BLaER1 treated with 17β-estradiol and CSF1 and Interleukin-3, amounts not matched to agents 10 nM and 100 nM (cell line): ENCODE results near the gene OXTR.
A peak's percentile ranks its signal among the peaks of the same experiment; 100 is the strongest.

Experiments used
- H3K27ac ChIP-seq, 11 experiments: shearing (Covaris generic); formaldehyde crosslinking; 2 replicates each; pipeline ENCODE4 v1.8.1; 2022
- H3K27me3 ChIP-seq, 11 experiments: shearing (Covaris generic); formaldehyde crosslinking; 2 replicates each; pipeline ENCODE4 v1.8.1; 2022
- H3K36me3 ChIP-seq, 11 experiments: shearing (Covaris generic); formaldehyde crosslinking; 2 replicates each; pipeline ENCODE4 v1.8.1; 2022
- H3K4me1 ChIP-seq, 10 experiments: shearing (Covaris generic); formaldehyde crosslinking; 2 replicates each; pipeline ENCODE4 v1.8.1; 2022
- H3K4me2 ChIP-seq, 11 experiments: shearing (Covaris generic); formaldehyde crosslinking; 2 replicates each; pipeline ENCODE4 v1.8.1; 2022
- H3K4me3 ChIP-seq, 10 experiments: shearing (Covaris generic); formaldehyde crosslinking; 2 replicates each; pipeline ENCODE4 v1.8.1; 2022
- H3K9ac ChIP-seq, 11 experiments: shearing (Covaris generic); formaldehyde crosslinking; 2 replicates each; pipeline ENCODE4 v1.8.1; 2022
- H3K9me3 ChIP-seq, 11 experiments: shearing (Covaris generic); formaldehyde crosslinking; replicated peaks in 1 of 11; 2 replicates each; pipeline ENCODE4 v1.8.1; 2022
- H4K20me1 ChIP-seq, 11 experiments: shearing (Covaris generic); formaldehyde crosslinking; 2 replicates each; pipeline ENCODE4 v1.8.1; 2022
- Cebpa-rat ChIP-seq, 11 experiments: shearing (Covaris generic); IDR thresholded peaks; 2 replicates each; pipeline ENCODE4 v1.8.1; 2022

OXTR gene

GRCh38 chr3:8755097-8755496 is 14.3 kb downstream of the OXTR start:
- no peak overlapping the region for H3K27ac ChIP-seq
- H3K27me3 ChIP-seq: no peaks in the 10 kb centered on the region

GRCh38 chr3:8752832-8753231 is 16.6 kb downstream of the OXTR start:
- H3K4me1 ChIP-seq: no peaks in the 10 kb centered on the region
- TF ChIP-seq Cebpa-rat (IDR thresholded peaks at IDR 0.05): no peak
- H3K27me3 ChIP-seq: no peaks in the 10 kb centered on the region
- no peak overlapping the region for H3K27ac ChIP-seq
- H3K9me3 ChIP-seq: no peaks in the 10 kb centered on the region; a peak in 1 of 22 replicates
- H4K20me1 ChIP-seq: no peaks in the 10 kb centered on the region
- H3K9ac ChIP-seq: no peak overlapping the region
- no peak overlapping the region for H3K4me2 ChIP-seq
- peaks cover 0 to 17% (median 7%) of the 10 kb centered on the region in 11 experiments; a peak in 8 of 22 replicates for H3K36me3 ChIP-seq
- no peak overlapping the region for H3K4me3 ChIP-seq

More at GRCh38 chr3:8755097-8755496, 14.3 kb downstream of the OXTR start:
- Histone ChIP-seq H3K9ac (no peak overlapping the region), H4K20me1 (no peaks in the 10 kb centered on the region), H3K4me3 (no peak overlapping the region), H3K4me1 (no peaks in the 10 kb centered on the region), H3K9me3 (no peaks in the 10 kb centered on the region; a peak in 1 of 22 replicates), H3K36me3 (peaks cover 0 to 17% (median 7%) of the 10 kb centered on the region in 11 experiments; a peak in 8 of 22 replicates), H3K4me2 (no peak overlapping the region)
- no peak for TF ChIP-seq Cebpa-rat (IDR thresholded peaks at IDR 0.05)

DNA sequence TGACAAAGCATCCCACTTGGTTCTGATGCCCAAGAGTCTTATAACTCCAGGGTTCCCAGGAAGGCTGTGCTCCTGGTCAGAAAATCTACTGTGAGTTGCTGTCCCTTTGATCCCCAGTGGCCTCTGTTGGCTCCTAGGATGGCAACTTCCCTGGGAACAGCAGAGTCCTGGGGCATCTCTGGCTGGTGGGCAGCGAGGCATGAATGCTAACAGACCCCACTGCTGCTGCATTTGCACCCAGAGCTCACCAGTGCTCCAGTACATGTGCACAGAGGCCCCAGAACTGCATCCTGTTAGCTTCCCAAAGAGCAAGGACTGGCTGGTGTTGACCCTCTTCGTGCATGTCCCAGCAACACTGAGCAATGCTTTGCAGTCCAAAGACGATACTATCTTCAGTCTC is 20.1 kb downstream of the OXTR start:
- Histone ChIP-seq H3K27me3 (no peaks in the 10 kb centered on the region), H3K4me2 (no peak overlapping the region), H3K4me3 (no peak overlapping the region), H3K9ac (no peak overlapping the region), H3K4me1 (no peaks in the 10 kb centered on the region), H3K27ac (no peak overlapping the region), H4K20me1 (no peaks in the 10 kb centered on the region), H3K36me3 (peaks cover 0 to 17% (median 7%) of the 10 kb centered on the region in 11 experiments; a peak in 8 of 22 replicates), H3K9me3 (no peaks in the 10 kb centered on the region; a peak in 1 of 22 replicates)
- TF ChIP-seq Cebpa-rat (IDR thresholded peaks at IDR 0.05): no peak

DNA sequence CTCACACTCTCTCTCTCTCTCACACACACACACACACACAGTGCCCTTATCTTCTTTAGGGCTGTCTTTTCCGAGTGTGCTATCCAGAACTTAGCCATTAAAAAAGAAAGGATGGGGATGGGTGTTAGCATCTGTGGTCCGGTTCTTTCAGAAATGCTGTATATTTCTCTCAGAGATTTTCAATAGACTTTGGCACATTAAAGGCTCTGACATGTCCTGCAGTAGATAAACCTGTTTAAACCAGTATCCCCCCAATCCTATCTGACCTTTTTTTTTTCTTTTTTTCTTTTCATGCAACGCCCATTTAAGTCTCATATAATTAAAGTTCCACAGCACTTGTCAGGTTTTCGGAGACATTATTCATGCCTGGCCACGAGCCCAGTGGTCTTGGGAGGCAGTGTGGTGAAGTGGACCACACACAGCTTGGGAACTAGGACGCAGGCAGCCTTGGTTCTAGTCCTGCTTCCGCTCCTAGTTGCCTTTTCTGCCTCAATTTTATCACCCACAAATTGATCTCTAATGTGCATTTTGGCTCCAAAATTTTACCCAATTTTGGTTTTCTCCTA is 22.6 kb downstream of the OXTR start:
- no peak for TF ChIP-seq Cebpa-rat (IDR thresholded peaks at IDR 0.05)
- Histone ChIP-seq H3K27me3 (no peaks in the 10 kb centered on the region), H3K4me3 (no peak overlapping the region), H3K9me3 (no peaks in the 10 kb centered on the region), H3K4me2 (no peak overlapping the region), H3K9ac (no peak overlapping the region), H4K20me1 (no peaks in the 10 kb centered on the region), H3K4me1 (peaks cover 0 to 7% (median 0%) of the 10 kb centered on the region in 10 experiments; a peak in 4 of 20 replicates), H3K27ac (no peak overlapping the region), H3K36me3 (peaks cover 0 to 10% (median 0%) of the 10 kb centered on the region in 11 experiments; a peak in 1 of 22 replicates)

- H3K9ac ChIP-seq: no peak overlapping the region
- TF ChIP-seq Cebpa-rat (IDR thresholded peaks at IDR 0.05): no peak
- H3K36me3 ChIP-seq: 0 out of 22 replicates have a peak, but pooled peaks cover 0 to 2% (median 0%) of the 10 kb centered on the region in 11 experiments
- H3K27me3 ChIP-seq: no peaks in the 10 kb centered on the region
- H3K9me3 ChIP-seq: no peaks in the 10 kb centered on the region
- H3K4me2 ChIP-seq: no peak overlapping the region
- H3K4me1 ChIP-seq: peaks cover 0 to 11% (median 0%) of the 10 kb centered on the region in 10 experiments; a peak in 4 of 20 replicates
- no peaks in the 10 kb centered on the region for H4K20me1 ChIP-seq
- no peak overlapping the region for H3K27ac ChIP-seq
- no peak overlapping the region for H3K4me3 ChIP-seq
Measured at GRCh38 chr3:8745619-8746370, 23.6 kb downstream of the OXTR start.

- H3K4me2 ChIP-seq: no peak overlapping the region
- no peaks in the 10 kb centered on the region for H3K36me3 ChIP-seq
- H3K9me3 ChIP-seq: no peaks in the 10 kb centered on the region
- no peak overlapping the region for H3K9ac ChIP-seq
- no peaks in the 10 kb centered on the region for H3K27me3 ChIP-seq
- no peak overlapping the region for H3K4me3 ChIP-seq
- H3K27ac ChIP-seq: no peak overlapping the region
- H4K20me1 ChIP-seq: no peaks in the 10 kb centered on the region
- peaks cover 0 to 19% (median 0%) of the 10 kb centered on the region in 10 experiments; a peak in 6 of 20 replicates for H3K4me1 ChIP-seq
- no peak for TF ChIP-seq Cebpa-rat (IDR thresholded peaks at IDR 0.05)
Measured at GRCh38 chr3:8743911-8744310, 25.5 kb downstream of the OXTR start.

DNA sequence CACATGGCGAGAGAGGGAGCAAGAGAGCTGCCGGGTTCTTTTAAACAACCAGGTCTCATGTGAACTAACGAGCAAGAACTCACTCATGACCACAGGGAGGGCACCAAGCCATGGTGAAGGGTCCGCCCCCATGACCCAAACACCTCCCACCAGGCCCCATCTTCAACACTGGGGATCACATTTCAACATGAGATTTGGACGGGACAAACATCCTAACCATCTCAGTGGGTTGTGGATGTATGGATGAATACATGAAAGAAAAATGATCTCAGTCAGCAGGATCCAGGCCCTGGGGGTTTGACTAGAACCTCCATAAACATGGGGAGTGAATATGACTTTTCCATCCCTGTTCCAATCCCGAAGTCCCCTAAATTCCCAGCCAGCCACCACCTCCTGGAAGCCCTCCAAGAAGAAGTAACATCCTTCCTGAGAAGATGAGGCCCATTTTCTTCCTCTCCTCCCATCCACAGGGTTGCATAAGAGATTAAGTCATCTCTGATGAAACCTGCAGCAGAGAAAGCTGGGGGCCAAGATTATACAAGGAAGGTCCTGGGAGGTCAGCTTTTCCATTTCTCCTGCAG is 26.3 kb downstream of the OXTR start:
- Histone ChIP-seq H3K4me3 (no peak overlapping the region), H3K9ac (no peak overlapping the region), H3K36me3 (no peaks in the 10 kb centered on the region), H3K4me1 (peaks cover 0 to 19% (median 0%) of the 10 kb centered on the region in 10 experiments; a peak in 6 of 20 replicates), H3K4me2 (peak overlapping the region in 2 of 11 experiments; percentile 10 to 48; a peak in 4 of 22 replicates), H3K27ac (no peak overlapping the region), H3K27me3 (no peaks in the 10 kb centered on the region), H3K9me3 (no peaks in the 10 kb centered on the region), H4K20me1 (no peaks in the 10 kb centered on the region)
- no peak for TF ChIP-seq Cebpa-rat (IDR thresholded peaks at IDR 0.05)

- H3K4me3 ChIP-seq: no peak overlapping the region
- peaks cover 0 to 19% (median 0%) of the 10 kb centered on the region in 10 experiments; a peak in 6 of 20 replicates for H3K4me1 ChIP-seq
- no peak overlapping the region for H3K4me2 ChIP-seq
- H3K36me3 ChIP-seq: no peaks in the 10 kb centered on the region
- no peaks in the 10 kb centered on the region for H3K9me3 ChIP-seq
- no peaks in the 10 kb centered on the region for H4K20me1 ChIP-seq
- H3K27me3 ChIP-seq: no peaks in the 10 kb centered on the region
- no peak overlapping the region for H3K27ac ChIP-seq
- no peak overlapping the region for H3K9ac ChIP-seq
- TF ChIP-seq Cebpa-rat (IDR thresholded peaks at IDR 0.05): no peak
Measured at GRCh38 chr3:8741581-8742261, 27.7 kb downstream of the OXTR start.
